ENCODE data around the gene SCTR. TPM values are rescaled to one million over a fixed set of nuclear protein-coding genes. Genes with fewer than 3 reads are reported as not detected.
A peak's percentile ranks its signal among the peaks of the same experiment; 100 is the strongest.

Gene SCTR
- total RNA-seq, 1 experiment from 2014 or later, result not detected

- no peak overlapping the region for H3K27ac Mint-ChIP-seq
- no peaks in the 10 kb centered on the region for H3K9me3 Mint-ChIP-seq
- CTCF ChIA-PET, result interaction anchor here (2.8 to 6.9 kb wide), 2 partner anchors 24 to 43 kb away, joined by 11 to 57 read pairs; no protein-coding TSS in a partner anchor
- 0 out of 2 replicates have a peak, but pooled peaks have one; percentile 4 for ATAC-seq
- H3K27me3 Mint-ChIP-seq (ENCODE audit: low read depth), result peaks cover 17% of the 10 kb centered on the region
- H3K4me1 Mint-ChIP-seq, result peaks cover 54% of the 10 kb centered on the region
- TF ChIP-seq ETV6 (CRISPR knock-in tag; IDR thresholded peaks at IDR 0.05), result 0 out of 2 replicates have a peak, but pooled peaks have one; percentile 2
- TF ChIP-seq PRRX2 (CRISPR knock-in tag; IDR thresholded peaks at IDR 0.05), result no peak
- POLR2A ChIA-PET, result interaction anchor here (1.0 kb wide), 1 partner anchor 44 kb away, joined by 3 read pairs; no protein-coding TSS in a partner anchor
- H3K4me3 Mint-ChIP-seq, result peak overlapping the region; percentile 87
- H3K36me3 Mint-ChIP-seq, result 0 out of 2 replicates have a peak, but pooled peaks cover 2% of the 10 kb centered on the region
- DNase-seq (ENCODE audit: low spot score), result no peak
Measured at GRCh38 chr2:119432851-119433522, 91.3 kb downstream of the SCTR start.

- Mint-ChIP-seq H3K4me1 (peaks cover 62% of the 10 kb centered on the region), H3K27me3 (ENCODE audit: low read depth) (peaks cover 25% of the 10 kb centered on the region), H3K36me3 (0 out of 2 replicates have a peak, but pooled peaks cover under 1% of the 10 kb centered on the region), H3K4me3 (peak overlapping the region; percentile 87), H3K27ac (peak overlapping the region; percentile 85), H3K9me3 (no peaks in the 10 kb centered on the region)
- no peak for TF ChIP-seq ZNF121 (CRISPR knock-in tag; IDR thresholded peaks at IDR 0.05)
- peak; percentile 81 for TF ChIP-seq GTF2I (CRISPR knock-in tag; conservative IDR thresholded peaks at IDR 0.05)
- no peak for TF ChIP-seq CBFB (CRISPR knock-in tag; IDR thresholded peaks at IDR 0.05; ENCODE audit: low read depth)
- 0 out of 2 replicates have a peak, but pooled peaks have one; percentile 11 for TF ChIP-seq ETV6 (CRISPR knock-in tag; IDR thresholded peaks at IDR 0.05)
- no peak for TF ChIP-seq ZNF232 (CRISPR knock-in tag; IDR thresholded peaks at IDR 0.05)
- TF ChIP-seq ZNF423 (CRISPR knock-in tag; IDR thresholded peaks at IDR 0.05), result peak; percentile 27; the same call in 1 of the 2 replicates
- no peak for TF ChIP-seq FOXJ3 (CRISPR knock-in tag; IDR thresholded peaks at IDR 0.05; ENCODE audit: borderline replicate concordance)
- TF ChIP-seq CDX4 (CRISPR knock-in tag; IDR thresholded peaks at IDR 0.05; ENCODE audit: borderline replicate concordance), result no peak
- no peak for TF ChIP-seq TEAD4 (CRISPR knock-in tag; IDR thresholded peaks at IDR 0.05)
- TF ChIP-seq FOXK1 (CRISPR knock-in tag; IDR thresholded peaks at IDR 0.05), result 0 out of 2 replicates have a peak, but pooled peaks have one; percentile 58
- ChIA-PET POLR2A (interaction anchor here (1.0 to 1.6 kb wide), 2 partner anchors 13 to 44 kb away, joined by 3 to 4 read pairs; no protein-coding TSS in a partner anchor), CTCF (interaction anchor here (0.6 to 6.9 kb wide), 6 partner anchors 9 to 63 kb away, joined by 3 to 57 read pairs (median 4); no protein-coding TSS in a partner anchor)
- ATAC-seq, result peak; percentile 3; the same call in 1 of the 2 replicates
- peak; percentile 35 for DNase-seq (ENCODE audit: low spot score)
Measured at GRCh38 chr2:119431976-119432850, 92.1 kb downstream of the SCTR start.

DNA sequence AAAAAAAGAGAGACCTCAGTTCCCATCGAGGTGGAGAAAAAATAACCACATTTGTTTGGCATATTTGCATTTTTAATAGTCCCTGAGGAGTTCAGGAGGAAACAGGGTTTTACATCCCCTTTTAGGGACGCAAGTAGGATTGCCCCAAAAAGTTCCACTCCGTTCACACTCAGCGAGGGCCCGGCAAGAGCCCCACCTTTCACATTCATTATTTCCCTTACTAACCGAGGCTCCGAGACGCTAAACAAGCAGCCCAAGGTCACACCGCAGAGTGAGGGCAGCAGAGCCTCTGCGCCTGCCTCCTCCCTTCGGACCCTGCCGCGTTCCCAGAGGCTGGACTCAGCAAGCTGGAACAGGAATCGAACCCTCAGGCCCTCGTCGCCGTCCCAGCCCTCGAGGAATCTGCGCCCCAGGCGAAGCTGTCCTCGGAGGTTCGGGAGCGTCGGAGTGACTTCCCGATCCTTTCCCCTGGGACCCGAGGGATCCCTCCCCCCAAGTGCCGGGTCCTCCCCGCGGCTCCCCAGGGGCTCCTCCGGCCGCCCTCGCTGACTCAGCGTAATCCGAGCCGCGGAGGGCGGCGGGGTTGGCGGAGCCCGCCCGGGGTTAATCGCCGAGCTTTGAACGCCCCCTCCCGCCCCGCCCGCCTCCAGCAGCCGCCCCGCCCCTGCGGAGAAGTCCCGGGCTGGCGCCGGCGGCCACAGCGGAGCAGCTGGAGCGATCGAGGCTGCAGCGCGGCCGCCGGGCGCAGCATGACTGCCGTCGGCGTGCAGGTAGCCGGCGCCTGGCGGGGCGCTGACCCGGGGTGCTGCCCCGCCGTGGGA, 92.9 kb downstream of the SCTR start, which contains the start of gene TMEM37:
Gene TMEM37, plus strand, starts transcription at position 700 of the 821 bp plus-strand sequence. Its CDS starts 50 bp downstream, at position 750.
- peak; percentile 69 for ATAC-seq
- no peaks in the 10 kb centered on the region for H3K36me3 Mint-ChIP-seq
- peaks cover 25% of the 10 kb centered on the region for H3K27me3 Mint-ChIP-seq (ENCODE audit: low read depth)
- H3K4me3 Mint-ChIP-seq, result peak within 1 kb of the TSS; percentile 87
- peak; percentile 79 for DNase-seq (ENCODE audit: low spot score)
- peaks cover 69% of the 10 kb centered on the region for H3K4me1 Mint-ChIP-seq
- peak within 1 kb of the TSS; percentile 85 for H3K27ac Mint-ChIP-seq
- ChIA-PET CTCF (interaction anchor here (0.6 to 6.9 kb wide), 8 partner anchors 10 to 64 kb away, joined by 3 to 57 read pairs (median 4); no protein-coding TSS in a partner anchor), POLR2A (interaction anchor here (1.6 kb wide), 1 partner anchor 14 kb away, joined by 4 read pairs; no protein-coding TSS in a partner anchor)
- no peaks in the 10 kb centered on the region for H3K9me3 Mint-ChIP-seq
- TF ChIP-seq NFE2L1 (CRISPR knock-in tag; IDR thresholded peaks at IDR 0.05) (peak; percentile 94), GABPB1 (CRISPR knock-in tag; IDR thresholded peaks at IDR 0.05) (peak; percentile 59), ETV6 (CRISPR knock-in tag; IDR thresholded peaks at IDR 0.05) (no peak), ERG (CRISPR knock-in tag; IDR thresholded peaks at IDR 0.05) (no peak), TP53 (CRISPR knock-in tag; IDR thresholded peaks at IDR 0.05) (no peak), ELF4 (CRISPR knock-in tag; IDR thresholded peaks at IDR 0.05; ENCODE audit: low read depth) (no peak), CREM (CRISPR knock-in tag; IDR thresholded peaks at IDR 0.05) (no peak), ZNF317 (CRISPR knock-in tag; IDR thresholded peaks at IDR 0.05; ENCODE audit: borderline replicate concordance, low read depth) (no peak), MXD4 (CRISPR knock-in tag; IDR thresholded peaks at IDR 0.05; ENCODE audit: borderline replicate concordance) (no peak), PRRX2 (CRISPR knock-in tag; IDR thresholded peaks at IDR 0.05) (no peak), SP1 (CRISPR knock-in tag; conservative IDR thresholded peaks at IDR 0.05) (peak; percentile 63; the same call in 1 of the 2 replicates), JAZF1 (CRISPR knock-in tag; IDR thresholded peaks at IDR 0.05) (no peak), CDX4 (CRISPR knock-in tag; IDR thresholded peaks at IDR 0.05; ENCODE audit: borderline replicate concordance) (no peak)
- TF ChIP-seq, protein P1, sequence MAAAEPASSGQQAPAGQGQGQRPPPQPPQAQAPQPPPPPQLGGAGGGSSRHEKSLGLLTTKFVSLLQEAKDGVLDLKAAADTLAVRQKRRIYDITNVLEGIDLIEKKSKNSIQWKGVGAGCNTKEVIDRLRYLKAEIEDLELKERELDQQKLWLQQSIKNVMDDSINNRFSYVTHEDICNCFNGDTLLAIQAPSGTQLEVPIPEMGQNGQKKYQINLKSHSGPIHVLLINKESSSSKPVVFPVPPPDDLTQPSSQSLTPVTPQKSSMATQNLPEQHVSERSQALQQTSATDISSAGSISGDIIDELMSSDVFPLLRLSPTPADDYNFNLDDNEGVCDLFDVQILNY (CRISPR knock-in tag; IDR thresholded peaks at IDR 0.05), result 0 out of 2 replicates have a peak, but pooled peaks have one; percentile 18
